Activated CD4-positive, CD25-positive, alpha-beta regulatory T cell treated with anti-CD3 and anti-CD28 coated beads, Interleukin-2, amount 50 U/mL, for 72 hours (primary cell): ENCODE measurements around the gene HOXD3.

Source experiments
- DNase-seq: peaks from one replicate; pipeline ENCODE4 v3.0.0; 2021

The HOXD3 gene

GRCh38 chr2:176135035-176135440, 22.1 kb upstream of the HOXD3 start:
- DNase-seq = no peak

- DNase-seq = no peak
Measured at GRCh38 chr2:176136374-176137251, 20.5 kb upstream of the HOXD3 start.

- DNase-seq = no peak
Measured at GRCh38 chr2:176137252-176137580, 19.9 kb upstream of the HOXD3 start.

- no peak for DNase-seq
Measured at GRCh38 chr2:176137906-176138305, 19.2 kb upstream of the HOXD3 start.

- DNase-seq = no peak
Measured at GRCh38 chr2:176138526-176138922, 18.6 kb upstream of the HOXD3 start.

- no peak for DNase-seq
Measured at GRCh38 chr2:176138923-176139660, 18.0 kb upstream of the HOXD3 start.

- no peak for DNase-seq
Measured at GRCh38 chr2:176139661-176140512, 17.2 kb upstream of the HOXD3 start.

- peak; percentile 56 for DNase-seq
Measured at GRCh38 chr2:176140513-176141317, 16.4 kb upstream of the HOXD3 start.

- DNase-seq = no peak
Measured at GRCh38 chr2:176142281-176142680, 14.8 kb upstream of the HOXD3 start.

- DNase-seq = no peak
Measured at GRCh38 chr2:176145085-176145969, 11.8 kb upstream of the HOXD3 start.

- no peak for DNase-seq
Measured at GRCh38 chr2:176146101-176146500, 11.0 kb upstream of the HOXD3 start.

- DNase-seq = no peak
Measured at GRCh38 chr2:176146645-176147044, 10.5 kb upstream of the HOXD3 start.

- DNase-seq = no peak
Measured at GRCh38 chr2:176147210-176147799, 9.8 kb upstream of the HOXD3 start.

GRCh38 chr2:176147800-176148496, 9.2 kb upstream of the HOXD3 start:
- no peak for DNase-seq

GRCh38 chr2:176148751-176149421, 8.2 kb upstream of the HOXD3 start:
- no peak for DNase-seq

GRCh38 chr2:176149481-176149938, 7.6 kb upstream of the HOXD3 start:
- DNase-seq = no peak

GRCh38 chr2:176149939-176150583, 7.0 kb upstream of the HOXD3 start:
- DNase-seq = no peak

- no peak for DNase-seq
Measured at GRCh38 chr2:176150584-176151441, 6.3 kb upstream of the HOXD3 start.
